ENCODE measurements around the gene WTAP. TPM values are rescaled to one million over a fixed set of nuclear protein-coding genes. Genes with fewer than 3 reads are reported as not detected.

The WTAP gene
- total and polyA plus RNA-seq, 2 of the 4 experiments (the other 2 are of a cell fraction): 30.2 to 92.3 TPM

DNA sequence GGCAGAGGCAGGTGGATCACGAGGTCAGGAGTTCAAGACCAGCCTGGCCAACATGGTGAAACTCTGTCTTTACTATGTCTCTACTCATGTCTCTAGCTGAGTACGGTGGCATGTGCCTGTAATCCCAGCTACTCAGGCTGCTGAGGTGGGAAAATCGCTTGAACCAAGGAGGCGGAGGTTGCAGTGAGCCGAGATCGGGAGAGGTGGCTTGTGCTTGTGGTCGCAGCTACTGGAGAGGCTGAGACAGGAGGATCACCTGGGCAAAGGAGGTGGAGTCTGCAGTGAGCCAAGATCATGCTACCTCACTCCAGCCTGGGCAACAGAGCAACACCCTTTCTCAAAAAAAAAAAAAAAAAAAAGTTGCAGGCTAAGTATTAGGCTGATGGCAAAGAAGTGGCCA is 8.0 kb upstream of the WTAP start:
- Histone ChIP-seq H3K56ac (ENCODE audit: extremely low read depth, insufficient read depth, low read length) (no peak overlapping the region), H3K79me1 (ENCODE audit: low read depth in 1 of 2, low read length in 2 of 2) (peaks cover 25 to 68% of the 10 kb centered on the region in 2 experiments), H3K27ac (ENCODE audit: insufficient read depth, low read length) (no peak overlapping the region), H3K4ac (ENCODE audit: low read depth, low read length) (no peak overlapping the region), H2AFZ (replicated peaks; ENCODE audit: low read length, poor library complexity) (no peak overlapping the region), H3K4me1 (ENCODE audit: control insufficient read depth, insufficient read depth, low read length) (peaks cover 12% of the 10 kb centered on the region), H3K9ac (ENCODE audit: low read depth, low read length) (no peak overlapping the region), H3K9me3 (ENCODE audit: control insufficient read depth, insufficient read depth, low read length) (no peaks in the 10 kb centered on the region), H2BK120ac (ENCODE audit: low read depth, low read length) (no peak overlapping the region), H3K4me3 (ENCODE audit: insufficient read depth, low read depth, low read length) (no peak overlapping the region), H3K9me1 (ENCODE audit: insufficient read depth, low read length) (peaks cover 5% of the 10 kb centered on the region), H2BK5ac (ENCODE audit: low read depth, low read length, poor library complexity, severe bottlenecking) (peak overlapping the region; percentile 17), H4K8ac (ENCODE audit: low read depth in 2 of 2, low read length in 2 of 2) (peak overlapping the region in 1 of 2 experiments; percentile 32; a peak in 1 of 4 replicates), H2AK9ac (replicated peaks; ENCODE audit: low read depth, low read length, poor library complexity) (no peak overlapping the region), H3K14ac (replicated peaks; ENCODE audit: low read depth, low read length) (no peak overlapping the region), H3K27me3 (ENCODE audit: control insufficient read depth, insufficient read depth, low read length) (no peaks in the 10 kb centered on the region), H2AK5ac (ENCODE audit: low read depth, low read length) (peak overlapping the region; percentile 31; the same call in 1 of the 2 replicates), H3K36me3 (ENCODE audit: control insufficient read depth, insufficient read depth, low read length) (peaks cover 1% of the 10 kb centered on the region; the same call in 1 of the 2 replicates), H3K4me2 (ENCODE audit: low read depth, low read length) (no peak overlapping the region), H2BK15ac (ENCODE audit: low read depth, low read length) (no peak overlapping the region), H3K23ac (ENCODE audit: low read depth, low read length) (no peak overlapping the region), H4K91ac (ENCODE audit: insufficient read depth, low read depth, low read length) (no peak overlapping the region), H2BK20ac (ENCODE audit: low read depth, low read length) (no peak overlapping the region), H3K18ac (ENCODE audit: low read depth, low read length) (no peak overlapping the region), H4K20me1 (ENCODE audit: insufficient read depth, low read length) (0 out of 2 replicates have a peak, but pooled peaks cover 3% of the 10 kb centered on the region), H4K5ac (ENCODE audit: low read depth, low read length) (no peak overlapping the region)
- no TSS peak for BruUV-seq (replicated peaks)
- DNase-seq (peak; percentile 25), ATAC-seq (ENCODE audit: low read depth) (no peak)
- in situ Hi-C loops (cut with MboI; ENCODE audit: low sequenced_read_pairs) (loop anchor here (25.0 kb wide), 1 partner anchor 1082 kb away; the partner anchor contains the start of gene DYNLT1), intact Hi-C loops (cut with micrococcal nuclease) (no loop called here), dilution Hi-C loops (cut with HindIII; ENCODE audit: low sequenced_read_pairs, unreplicated experiment) (no loop called here)
- WGBS, 2 experiments (ENCODE audit: extremely low coverage in 2 of 2, insufficient read length in 1 of 2): no CpG with 5 or more reads among the region's 7 CpGs
- POLR2A ChIA-PET (ENCODE audit: unreplicated experiment): no interaction called here
- CTCF ChIA-PET: no interaction called here
- TF ChIP-seq SMC3 (IDR thresholded peaks at IDR 0.05; ENCODE audit: low read depth, low read length): no peak
- TF ChIP-seq CHD1 (IDR thresholded peaks at IDR 0.05; ENCODE audit: low read depth, low read length): no peak
- no peak for TF ChIP-seq MAFK (IDR thresholded peaks at IDR 0.05; ENCODE audit: low read depth, low read length)
- TF ChIP-seq RFX5 (IDR thresholded peaks at IDR 0.05; ENCODE audit: low read depth, low read length): no peak
- TF ChIP-seq FOS (IDR thresholded peaks at IDR 0.05; ENCODE audit: low read depth, low read length): no peak
- TF ChIP-seq, protein P1, sequence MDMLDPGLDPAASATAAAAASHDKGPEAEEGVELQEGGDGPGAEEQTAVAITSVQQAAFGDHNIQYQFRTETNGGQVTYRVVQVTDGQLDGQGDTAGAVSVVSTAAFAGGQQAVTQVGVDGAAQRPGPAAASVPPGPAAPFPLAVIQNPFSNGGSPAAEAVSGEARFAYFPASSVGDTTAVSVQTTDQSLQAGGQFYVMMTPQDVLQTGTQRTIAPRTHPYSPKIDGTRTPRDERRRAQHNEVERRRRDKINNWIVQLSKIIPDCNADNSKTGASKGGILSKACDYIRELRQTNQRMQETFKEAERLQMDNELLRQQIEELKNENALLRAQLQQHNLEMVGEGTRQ (IDR thresholded peaks at IDR 0.05; ENCODE audit: low read depth, low read length): no peak
